GM12878 (cell line): ENCODE data around the gene TMPRSS11B. TPM values are rescaled to one million over a fixed set of nuclear protein-coding genes. Genes with fewer than 3 reads are reported as not detected.

Experiments used
- ATAC-seq: fragments of 200-7000 bp; cut with Tn5 transposase; 3 replicates; pipeline ENCODE4 v1.9.1; 2020; ENCODE audit warnings: mild to moderate bottlenecking, moderate library complexity
- BruUV-seq: library from RNA; stranded (reverse); fragments of 400-500 nt; replicated peaks from 2 replicates; lab custom pipeline; 2021; lab: Mats Ljungman, UMichigan
- CTCF ChIA-PET: fragments of 300-600 bp; sonication (Branson Sonifier 250); formaldehyde crosslinking; extraction: SDS; loops from one replicate; lab custom pipeline; 2021; ENCODE audit warnings: inconsistent platforms; lab: Yijun Ruan, JAX
- POLR2A ChIA-PET: fragments of 350-600 bp; formaldehyde crosslinking; extraction: SDS; loops from one replicate; lab custom pipeline; 2021; ENCODE audit warnings: inconsistent platforms; lab: Charles Lee
- RAD21 ChIA-PET: fragments of 300-600 bp; sonication (Branson Sonifier 250); formaldehyde crosslinking; loops from one replicate; lab custom pipeline; 2023; ENCODE audit warnings: antibody characterized with exemption; ENCODE audit not compliant: unreplicated experiment; lab: Charles Lee
- SMC1A ChIA-PET: fragments of 300-600 bp; sonication (Branson Sonifier 250); formaldehyde crosslinking; loops from one replicate; lab custom pipeline; 2023; ENCODE audit not compliant: unreplicated experiment, uncharacterized antibody; lab: Charles Lee
- DNase-seq: peaks from one replicate; pipeline ENCODE4 v3.0.0-alpha.2; 2011; ENCODE audit warnings: low read depth, low spot score
- FAIRE-seq: peaks from 3 replicates; lab custom pipeline; 2011; peaks lifted over from hg19 to GRCh38; lab: Jason Lieb, UNC
- H2AFZ ChIP-seq: 2 replicates; pipeline ENCODE4 v1.6.0; 2011; ENCODE audit warnings: low read depth, low read length, control low read depth; ENCODE audit not compliant: control insufficient read depth
- H3K27ac ChIP-seq: 2 replicates; pipeline ENCODE4 v1.5.1; 2011; ENCODE audit warnings: control low read depth; ENCODE audit not compliant: control insufficient read depth, insufficient read depth
- H3K27me3 ChIP-seq, 2 experiments: replicated peaks in 1 of 2; 2 replicates each; pipeline versions ENCODE4 v1.6.0 to v1.6.1; 2011; ENCODE audit warnings: low read length in 1 of 2; ENCODE audit not compliant: control insufficient read depth in 2 of 2, insufficient read depth in 2 of 2
- H3K36me3 ChIP-seq, 2 experiments: 2 replicates each; pipeline ENCODE4 v1.5.1; 2011; ENCODE audit warnings: low read length in 1 of 2; ENCODE audit not compliant: control insufficient read depth in 2 of 2, insufficient read depth in 2 of 2
- H3K4me1 ChIP-seq: 2 replicates; pipeline ENCODE4 v1.6.1; 2011; ENCODE audit warnings: mild to moderate bottlenecking, low read length, moderate library complexity, mixed read lengths; ENCODE audit not compliant: control insufficient read depth, insufficient read depth
- H3K4me2 ChIP-seq: 2 replicates; pipeline ENCODE4 v1.6.0; 2011; ENCODE audit warnings: control low read depth; ENCODE audit not compliant: control insufficient read depth, insufficient read depth
- H3K4me3 ChIP-seq: fragments of 200-600 bp; sonication (generic); 2 replicates; pipeline ENCODE4 v1.5.1; 2016
- H3K79me2 ChIP-seq: 2 replicates; pipeline ENCODE4 v1.6.0; 2011; ENCODE audit warnings: low read length; ENCODE audit not compliant: control insufficient read depth, insufficient read depth
- H3K9ac ChIP-seq: 2 replicates; pipeline ENCODE4 v1.8.0; 2011; ENCODE audit warnings: low read length, control low read depth, mixed read lengths; ENCODE audit not compliant: control insufficient read depth, insufficient read depth
- H3K9me3 ChIP-seq: replicated peaks from 3 replicates; pipeline ENCODE4 v1.5.1; 2011; ENCODE audit warnings: mild to moderate bottlenecking, low read length; ENCODE audit not compliant: control insufficient read depth, insufficient read depth
- H4K20me1 ChIP-seq: 2 replicates; pipeline ENCODE4 v1.6.0; 2011; ENCODE audit not compliant: control insufficient read depth, insufficient read depth
- MLLT1 ChIP-seq: fragments of 450-650 bp; IDR thresholded peaks from 2 replicates; pipeline ENCODE4 v1.6.1; 2016; ENCODE audit warnings: mild to moderate bottlenecking
- NFYA ChIP-seq: IDR thresholded peaks from 2 replicates; pipeline ENCODE4 v1.6.1; 2011; ENCODE audit warnings: low read depth, mild to moderate bottlenecking, low read length, improper control_type of control experiment, borderline replicate concordance
- RAD51 ChIP-seq: fragments of 450-650 bp; IDR thresholded peaks from 2 replicates; pipeline ENCODE4 v1.6.1; 2016; ENCODE audit warnings: moderate library complexity, mild to moderate bottlenecking, inconsistent platforms
- YY1 ChIP-seq: IDR thresholded peaks from 2 replicates; pipeline ENCODE4 v1.6.1; 2011; ENCODE audit warnings: low read depth, mild to moderate bottlenecking, low read length
- WGBS: methylation state at CpG from one replicate; pipeline ENCODE4 v1.1.6; 2016; ENCODE audit warnings: low lambda C conversion rate; ENCODE audit not compliant: insufficient replicate concordance, insufficient coverage; ENCODE audit errors: missing lambda C conversion rate; 5-methylcytosine and 5-hydroxymethylcytosine counted together
- in situ Hi-C: fragments of 300-500 bp; cut with MboI; formaldehyde crosslinking; loops from 9 replicates; pipeline ENCODE4 v1.14.3; 2018; ENCODE audit warnings: mixed read lengths
- intact Hi-C: fragments of 100-400 bp; cut with micrococcal nuclease; formaldehyde crosslinking; loops from one replicate; pipeline ENCODE4 v1.14.2; 2022; ENCODE audit not compliant: unreplicated experiment
- polyA plus RNA-seq, 11 experiments: library from polyadenylated mRNA; depleted of rRNA in 4 of 11; unstranded in 6 of 11; stranded (reverse) in 5 of 11; fragments of >200 nt; fragmentation: Nextera tagmentation in 4 of 11; fragmentation: Illumina TruSeq in 1 of 11; extraction: Ambion mirVana in 4 of 11; extraction: Trizol in 1 of 11; gene quantifications; 1 replicate in 1 of 11; 2 replicates in 10 of 11; pipeline versions ENCODE4 v1.2.1 to v1.2.3, GENCODE V29; 2011 to 2016; ENCODE audit warnings: inconsistent platforms in 2 of 11, missing spikeins in 2 of 11, low read depth in 1 of 11
- total RNA-seq, 4 experiments: library from RNA; depleted of rRNA in 3 of 4; stranded (reverse); fragments of >200 nt in 3 of 4; fragmentation: Illumina TruSeq in 1 of 4; extraction: Trizol in 1 of 4; gene quantifications; 2 replicates each; pipeline versions ENCODE4 v1.2.1 to v1.2.3, GENCODE V29; 2013 to 2021
- TF ChIP-seq, protein P1 (sequence below): IDR thresholded peaks from 2 replicates; pipeline ENCODE4 v1.6.1; 2011; ENCODE audit warnings: mild to moderate bottlenecking, low read depth, low read length, moderate library complexity; ENCODE audit not compliant: insufficient replicate concordance
- TF ChIP-seq, protein P2 (sequence below): fragments of 450-650 bp; IDR thresholded peaks from 2 replicates; pipeline ENCODE4 v1.6.1; 2017; ENCODE audit warnings: low read depth, mild to moderate bottlenecking, moderate library complexity

The TMPRSS11B gene
- total and polyA plus RNA-seq, 10 of the 15 experiments (the other 5 are each of a cell fraction or from before 2014, with no cell fraction given) = not detected

- TF ChIP-seq, protein P1, sequence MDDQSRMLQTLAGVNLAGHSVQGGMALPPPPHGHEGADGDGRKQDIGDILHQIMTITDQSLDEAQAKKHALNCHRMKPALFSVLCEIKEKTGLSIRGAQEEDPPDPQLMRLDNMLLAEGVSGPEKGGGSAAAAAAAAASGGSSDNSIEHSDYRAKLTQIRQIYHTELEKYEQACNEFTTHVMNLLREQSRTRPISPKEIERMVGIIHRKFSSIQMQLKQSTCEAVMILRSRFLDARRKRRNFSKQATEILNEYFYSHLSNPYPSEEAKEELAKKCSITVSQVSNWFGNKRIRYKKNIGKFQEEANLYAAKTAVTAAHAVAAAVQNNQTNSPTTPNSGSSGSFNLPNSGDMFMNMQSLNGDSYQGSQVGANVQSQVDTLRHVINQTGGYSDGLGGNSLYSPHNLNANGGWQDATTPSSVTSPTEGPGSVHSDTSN = no peak
- TF ChIP-seq YY1 = no peak
- no peak for TF ChIP-seq MLLT1
Measured at GRCh38 chr4:68228568-68228967, 16.9 kb downstream of the TMPRSS11B start (continued).

DNA sequence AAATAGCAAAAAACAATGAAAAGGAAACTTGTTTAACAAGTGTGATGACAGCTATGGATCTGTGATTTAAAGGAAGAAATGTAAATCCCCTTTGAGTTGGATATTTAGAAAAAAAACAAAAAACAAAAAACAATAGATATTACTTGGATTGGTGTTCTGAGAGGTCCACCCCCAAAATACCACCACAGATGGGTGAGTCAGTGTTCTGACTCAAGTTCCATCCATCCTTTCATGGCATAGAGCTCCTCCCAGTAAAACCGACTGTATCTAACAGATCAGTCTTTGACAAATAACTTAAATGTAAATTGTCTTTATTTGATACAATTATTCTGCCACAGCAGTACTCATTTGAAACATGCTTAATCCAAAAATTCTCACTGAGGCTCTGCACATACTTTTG lies 27.4 kb downstream of the TMPRSS11B start:
- in situ Hi-C loops = no loop called here
- TF ChIP-seq, protein P2, sequence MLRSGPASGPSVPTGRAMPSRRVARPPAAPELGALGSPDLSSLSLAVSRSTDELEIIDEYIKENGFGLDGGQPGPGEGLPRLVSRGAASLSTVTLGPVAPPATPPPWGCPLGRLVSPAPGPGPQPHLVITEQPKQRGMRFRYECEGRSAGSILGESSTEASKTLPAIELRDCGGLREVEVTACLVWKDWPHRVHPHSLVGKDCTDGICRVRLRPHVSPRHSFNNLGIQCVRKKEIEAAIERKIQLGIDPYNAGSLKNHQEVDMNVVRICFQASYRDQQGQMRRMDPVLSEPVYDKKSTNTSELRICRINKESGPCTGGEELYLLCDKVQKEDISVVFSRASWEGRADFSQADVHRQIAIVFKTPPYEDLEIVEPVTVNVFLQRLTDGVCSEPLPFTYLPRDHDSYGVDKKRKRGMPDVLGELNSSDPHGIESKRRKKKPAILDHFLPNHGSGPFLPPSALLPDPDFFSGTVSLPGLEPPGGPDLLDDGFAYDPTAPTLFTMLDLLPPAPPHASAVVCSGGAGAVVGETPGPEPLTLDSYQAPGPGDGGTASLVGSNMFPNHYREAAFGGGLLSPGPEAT = no peak
- TF ChIP-seq RAD51 = no peak
- TF ChIP-seq NFYA = no peak
- ChIA-PET POLR2A (no interaction called here), RAD21 (no interaction called here), CTCF (no interaction called here), SMC1A (no interaction called here)
- Histone ChIP-seq H3K36me3 (no peaks in the 10 kb centered on the region), H4K20me1 (no peaks in the 10 kb centered on the region), H3K9ac (no peak overlapping the region), H3K4me2 (no peak overlapping the region), H3K9me3 (no peaks in the 10 kb centered on the region), H3K27me3 (no peaks in the 10 kb centered on the region), H3K4me1 (no peaks in the 10 kb centered on the region), H2AFZ (no peak overlapping the region), H3K27ac (no peak overlapping the region), H3K79me2 (no peaks in the 10 kb centered on the region), H3K4me3 (no peak overlapping the region)
- DNase-seq (no peak), ATAC-seq (no peak), FAIRE-seq (no peak)
- BruUV-seq = no TSS peak
- WGBS = 0% methylated on average over 1 of the region's 1 CpG
- intact Hi-C loops = no loop called here
